ENCODE data around the gene ELAC1.

- no peak for TF ChIP-seq CTCF (IDR thresholded peaks at IDR 0.05)
- TF ChIP-seq POLR2A (IDR thresholded peaks at IDR 0.05), result no peak
These were observed 23.5 kb upstream of the ELAC1 start for GRCh38 chr18:50944245-50944932.
